Thoracic aorta (tissue), 2 donors: ENCODE results near the gene GEMIN4. TPM values are rescaled to one million over a fixed set of nuclear protein-coding genes. Genes with fewer than 3 reads are reported as not detected.

ENCODE experiments used
- ATAC-seq: fragments of 150-250 bp; one replicate; pipeline ENCODE4 v1.8.0; 2017; ENCODE audit warnings: low read depth; ENCODE audit not compliant: insufficient number of reproducible peaks, low FRiP score
- DNase-seq: peaks from one replicate; pipeline ENCODE4 v3.0.0-alpha.2; 2020; ENCODE audit warnings: low spot score
- H3K27ac ChIP-seq, 2 donors: fragments of 200-600 bp; sonication (generic); 1 replicate in 1 of 2; 2 replicates in 1 of 2; pipeline ENCODE4 v1.5.1; 2016; ENCODE audit warnings: mild to moderate bottlenecking in 2 of 2, moderate library complexity in 2 of 2
- H3K27me3 ChIP-seq: fragments of 200-600 bp; sonication (generic); replicated peaks from 2 replicates; pipeline ENCODE4 v1.6.0; 2016; ENCODE audit warnings: mild to moderate bottlenecking; ENCODE audit not compliant: insufficient read depth
- H3K36me3 ChIP-seq: fragments of 200-600 bp; sonication (generic); one replicate; pipeline ENCODE4 v1.5.1; 2016
- H3K4me1 ChIP-seq, 2 donors: fragments of 200-600 bp; sonication (generic); 1 replicate in 1 of 2; 2 replicates in 1 of 2; pipeline versions ENCODE4 v1.5.1 to v1.6.0; 2016; ENCODE audit warnings: low read depth in 2 of 2, mild to moderate bottlenecking in 1 of 2; ENCODE audit not compliant: control insufficient read depth in 1 of 2
- H3K4me3 ChIP-seq: fragments of 200-600 bp; sonication (generic); 2 replicates; pipeline ENCODE4 v1.5.1; 2016; ENCODE audit warnings: mild to moderate bottlenecking
- H3K9me3 ChIP-seq: fragments of 200-600 bp; sonication (generic); 2 replicates; pipeline ENCODE4 v1.5.1; 2016
- total RNA-seq, 2 donors: library from RNA; depleted of rRNA; stranded (reverse); fragments of >200 nt; gene quantifications; one replicate each; pipeline versions ENCODE4 v1.1.0 to v1.2.3, GENCODE V29; 2016
- TF ChIP-seq, protein P1 (sequence below): fragments of 200-600 bp; sonication (generic); IDR thresholded peaks from one replicate; pipeline ENCODE4 v1.5.1; 2019; ENCODE audit warnings: antibody characterized with exemption

GEMIN4 gene
- total RNA-seq, 2 donors from 2014 or later, result 15.4 to 19.6 TPM

DNA sequence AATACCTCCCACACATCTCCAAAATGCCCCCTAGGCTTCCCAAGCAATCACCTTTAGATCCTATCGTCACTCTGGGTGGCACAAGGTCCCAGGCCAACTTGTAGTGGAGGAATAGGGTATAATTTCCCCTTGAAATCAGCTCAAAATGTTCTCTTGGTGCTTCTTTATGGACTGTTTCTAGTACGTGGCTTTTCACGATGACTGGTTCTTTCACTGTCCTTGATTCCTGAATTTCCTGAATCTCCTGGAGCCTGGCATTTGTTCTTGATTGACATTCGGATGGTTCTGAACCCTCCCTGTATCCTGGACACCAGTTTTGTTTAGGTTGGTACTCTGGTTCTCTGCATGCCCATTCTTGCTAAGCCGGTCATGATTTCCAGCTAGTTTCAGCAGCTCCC lies 30.5 kb downstream of the GEMIN4 start:
- no peaks in the 10 kb centered on the region for H3K4me1 ChIP-seq
- TF ChIP-seq, protein P1, sequence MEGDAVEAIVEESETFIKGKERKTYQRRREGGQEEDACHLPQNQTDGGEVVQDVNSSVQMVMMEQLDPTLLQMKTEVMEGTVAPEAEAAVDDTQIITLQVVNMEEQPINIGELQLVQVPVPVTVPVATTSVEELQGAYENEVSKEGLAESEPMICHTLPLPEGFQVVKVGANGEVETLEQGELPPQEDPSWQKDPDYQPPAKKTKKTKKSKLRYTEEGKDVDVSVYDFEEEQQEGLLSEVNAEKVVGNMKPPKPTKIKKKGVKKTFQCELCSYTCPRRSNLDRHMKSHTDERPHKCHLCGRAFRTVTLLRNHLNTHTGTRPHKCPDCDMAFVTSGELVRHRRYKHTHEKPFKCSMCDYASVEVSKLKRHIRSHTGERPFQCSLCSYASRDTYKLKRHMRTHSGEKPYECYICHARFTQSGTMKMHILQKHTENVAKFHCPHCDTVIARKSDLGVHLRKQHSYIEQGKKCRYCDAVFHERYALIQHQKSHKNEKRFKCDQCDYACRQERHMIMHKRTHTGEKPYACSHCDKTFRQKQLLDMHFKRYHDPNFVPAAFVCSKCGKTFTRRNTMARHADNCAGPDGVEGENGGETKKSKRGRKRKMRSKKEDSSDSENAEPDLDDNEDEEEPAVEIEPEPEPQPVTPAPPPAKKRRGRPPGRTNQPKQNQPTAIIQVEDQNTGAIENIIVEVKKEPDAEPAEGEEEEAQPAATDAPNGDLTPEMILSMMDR, result no peak
- H3K4me3 ChIP-seq, result no peak overlapping the region
- H3K36me3 ChIP-seq, result no peaks in the 10 kb centered on the region
- DNase-seq (no peak), ATAC-seq (no peak)
- H3K27ac ChIP-seq, result no peak overlapping the region
- no peaks in the 10 kb centered on the region for H3K27me3 ChIP-seq
- H3K9me3 ChIP-seq, result no peaks in the 10 kb centered on the region

DNA sequence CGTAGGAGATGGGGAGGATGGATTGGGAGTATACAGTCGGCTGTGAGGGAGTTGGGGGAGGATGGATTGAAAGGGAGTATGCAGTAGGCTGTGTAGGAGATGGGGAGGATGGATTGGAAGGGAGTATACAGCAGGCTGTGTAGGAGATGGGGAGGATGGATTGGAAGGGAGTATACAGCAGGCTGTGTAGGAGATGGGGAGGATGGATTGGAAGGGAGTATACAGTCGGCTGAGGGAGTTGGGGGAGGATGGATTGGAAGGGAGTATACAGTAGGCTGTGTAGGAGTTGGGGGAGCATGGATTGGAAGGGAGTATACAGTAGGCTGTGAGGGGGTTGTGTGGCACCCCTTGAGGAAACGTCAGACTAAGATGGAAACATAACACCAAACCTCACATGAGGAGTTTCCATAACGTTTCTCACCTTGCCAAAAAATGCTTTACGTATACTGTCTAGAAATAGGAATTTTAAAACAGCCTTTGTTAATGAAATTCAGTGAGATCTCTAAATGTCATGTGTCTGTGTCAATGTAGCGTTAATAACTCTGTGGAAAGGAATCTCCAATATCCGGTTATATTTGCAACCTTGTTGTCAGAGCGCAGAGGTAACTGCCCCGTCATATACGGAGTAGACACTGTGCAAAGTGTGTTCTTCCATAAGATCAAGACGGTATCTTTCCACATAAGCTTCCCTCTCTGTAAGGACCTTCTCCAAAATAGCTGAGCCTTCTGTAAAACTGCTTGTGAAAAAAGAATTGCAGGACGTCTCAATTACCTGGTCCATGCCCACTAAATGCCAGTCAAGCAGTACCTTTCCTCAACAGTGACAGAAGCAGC lies 31.1 kb downstream of the GEMIN4 start:
- Histone ChIP-seq H3K27me3 (no peaks in the 10 kb centered on the region), H3K36me3 (no peaks in the 10 kb centered on the region), H3K9me3 (no peaks in the 10 kb centered on the region), H3K4me3 (no peak overlapping the region), H3K27ac (no peak overlapping the region), H3K4me1 (no peaks in the 10 kb centered on the region)
- ATAC-seq (no peak), DNase-seq (no peak)
- TF ChIP-seq, protein P1, result no peak

DNA sequence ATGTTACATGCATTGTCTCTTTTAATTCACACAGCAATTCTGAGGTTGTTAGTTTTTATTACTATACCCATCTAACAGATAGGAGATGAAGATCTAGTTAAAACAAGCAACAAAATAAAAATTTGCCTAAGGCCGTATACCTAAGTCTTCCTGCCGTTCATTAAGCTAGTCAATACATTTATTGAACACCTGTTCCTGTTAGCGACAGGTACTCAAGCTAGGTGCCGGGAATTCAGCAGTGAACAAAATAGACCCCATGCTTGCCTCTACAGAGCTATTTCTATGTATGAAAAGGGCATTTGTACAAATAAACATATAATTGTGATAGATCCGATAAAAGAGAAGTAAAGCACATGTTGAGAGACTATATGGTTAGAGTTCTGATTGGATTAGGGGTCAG lies 34.0 kb downstream of the GEMIN4 start:
- TF ChIP-seq, protein P1, result no peak
- DNase-seq (no peak), ATAC-seq (no peak)
- H3K4me1 ChIP-seq, result peaks cover 8 to 17% of the 10 kb centered on the region in 2 donors
- no peaks in the 10 kb centered on the region for H3K36me3 ChIP-seq
- H3K9me3 ChIP-seq, result no peaks in the 10 kb centered on the region
- no peak overlapping the region for H3K27ac ChIP-seq
- no peak overlapping the region for H3K4me3 ChIP-seq
- H3K27me3 ChIP-seq, result no peaks in the 10 kb centered on the region

DNA sequence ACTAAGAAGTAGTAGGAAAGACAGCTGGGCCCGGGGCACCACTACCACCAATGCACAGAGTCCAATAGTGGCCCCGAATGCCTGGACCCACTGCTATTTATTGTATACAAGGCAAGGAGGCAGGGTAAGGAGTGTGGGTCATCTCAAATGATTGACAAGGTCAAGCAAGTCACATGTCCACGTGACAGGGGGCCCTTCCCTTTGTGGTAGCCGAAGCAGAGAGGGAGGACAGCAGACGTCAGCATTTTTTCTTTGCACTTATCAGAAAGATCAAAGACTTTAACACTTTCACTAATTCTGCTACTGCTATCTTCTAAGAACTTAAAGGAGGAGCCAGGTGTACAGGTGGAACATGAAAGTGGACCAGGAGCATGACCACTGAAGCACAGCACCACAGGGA lies 43.9 kb downstream of the GEMIN4 start:
- TF ChIP-seq, protein P1, result no peak
- no peak overlapping the region for H3K27ac ChIP-seq
- H3K4me1 ChIP-seq, result peaks cover 4 to 7% of the 10 kb centered on the region in 2 donors
- H3K9me3 ChIP-seq, result no peaks in the 10 kb centered on the region
- peaks cover 16% of the 10 kb centered on the region for H3K36me3 ChIP-seq
- ATAC-seq (no peak), DNase-seq (no peak)
- H3K27me3 ChIP-seq, result no peaks in the 10 kb centered on the region
- H3K4me3 ChIP-seq, result no peak overlapping the region

DNA sequence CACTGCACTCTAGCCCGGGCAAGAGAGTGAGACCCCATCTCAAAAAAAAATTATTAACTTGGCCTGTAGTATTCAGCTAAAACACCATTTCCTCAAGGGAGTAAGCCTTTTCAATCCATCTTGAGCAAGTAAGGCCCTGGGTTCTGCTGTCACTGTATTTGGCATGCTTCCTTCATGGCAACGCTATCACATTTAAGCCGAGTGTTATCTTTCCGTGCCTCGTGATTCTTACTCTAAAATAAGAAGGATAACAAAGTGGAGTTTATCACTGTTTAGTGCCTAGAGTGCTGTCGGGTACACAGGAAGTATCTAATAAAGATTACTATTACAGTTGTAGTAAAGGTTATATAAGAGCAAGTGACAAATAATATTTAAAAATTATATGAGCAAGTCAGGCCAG lies 46.2 kb downstream of the GEMIN4 start:
- H3K36me3 ChIP-seq, result peaks cover 16% of the 10 kb centered on the region

More for the DNA sequence above, 46.2 kb downstream of the GEMIN4 start:
- TF ChIP-seq, protein P1, result no peak
- Histone ChIP-seq H3K27ac (no peak overlapping the region), H3K4me1 (no peaks in the 10 kb centered on the region), H3K9me3 (no peaks in the 10 kb centered on the region), H3K4me3 (no peak overlapping the region), H3K27me3 (no peaks in the 10 kb centered on the region)
- DNase-seq, result no peak
- ATAC-seq, result no peak
